ENCODE measurements around the gene BRS3.

Gene BRS3

GRCh38 chrX:136493011-136493410, 5.3 kb downstream of the BRS3 start:
- in situ Hi-C loops (cut with MboI; ENCODE audit: low sequenced_read_pairs): no loop called here

GRCh38 chrX:136495043-136495442, 7.3 kb downstream of the BRS3 start:
- in situ Hi-C loops (cut with MboI; ENCODE audit: low sequenced_read_pairs): no loop called here

- in situ Hi-C loops (cut with MboI; ENCODE audit: low sequenced_read_pairs): no loop called here
These were observed 8.5 kb downstream of the BRS3 start for GRCh38 chrX:136496186-136496763.

GRCh38 chrX:136496764-136497555, 9.2 kb downstream of the BRS3 start:
- in situ Hi-C loops (cut with MboI; ENCODE audit: low sequenced_read_pairs): no loop called here

- in situ Hi-C loops (cut with MboI; ENCODE audit: low sequenced_read_pairs): no loop called here
These were observed 9.9 kb downstream of the BRS3 start, which contains the start of gene HTATSF1 for GRCh38 chrX:136497556-136498052. TSS of gene HTATSF1 (plus strand) at chrX:136497592. CDS start at chrX:136497685, 93 bp downstream.

- in situ Hi-C loops (cut with MboI; ENCODE audit: low sequenced_read_pairs): no loop called here
These were observed 31.3 kb downstream of the BRS3 start for GRCh38 chrX:136519069-136519468.

GRCh38 chrX:136523770-136524169, 36.0 kb downstream of the BRS3 start:
- in situ Hi-C loops (cut with MboI; ENCODE audit: low sequenced_read_pairs): no loop called here

GRCh38 chrX:136525738-136526606, 38.2 kb downstream of the BRS3 start:
- in situ Hi-C loops (cut with MboI; ENCODE audit: low sequenced_read_pairs): no loop called here

- in situ Hi-C loops (cut with MboI; ENCODE audit: low sequenced_read_pairs): no loop called here
These were observed 41.0 kb downstream of the BRS3 start for GRCh38 chrX:136528645-136529315.

- in situ Hi-C loops (cut with MboI; ENCODE audit: low sequenced_read_pairs): no loop called here
These were observed 42.0 kb downstream of the BRS3 start for GRCh38 chrX:136529795-136530194.

GRCh38 chrX:136531951-136532350, 44.2 kb downstream of the BRS3 start, which contains the start of gene VGLL1:
TSS of gene VGLL1 (plus strand) at chrX:136532215. CDS start at chrX:136536021, 3,806 bp downstream.
- in situ Hi-C loops (cut with MboI; ENCODE audit: low sequenced_read_pairs): no loop called here

- in situ Hi-C loops (cut with MboI; ENCODE audit: low sequenced_read_pairs): no loop called here
These were observed 46.4 kb downstream of the BRS3 start for GRCh38 chrX:136534131-136534530.

- in situ Hi-C loops (cut with MboI; ENCODE audit: low sequenced_read_pairs): no loop called here
These were observed 51.1 kb downstream of the BRS3 start for GRCh38 chrX:136538811-136539210.

- in situ Hi-C loops (cut with MboI; ENCODE audit: low sequenced_read_pairs): no loop called here
These were observed 52.5 kb downstream of the BRS3 start for GRCh38 chrX:136540226-136540625.

GRCh38 chrX:136541294-136541693, 53.5 kb downstream of the BRS3 start:
- in situ Hi-C loops (cut with MboI; ENCODE audit: low sequenced_read_pairs): no loop called here

GRCh38 chrX:136542281-136542680, 54.5 kb downstream of the BRS3 start:
- in situ Hi-C loops (cut with MboI; ENCODE audit: low sequenced_read_pairs): no loop called here

Measured in hTERT RPE-1 (cell line).